GM21723 (cell line): ENCODE data around the gene OSGEPL1.
A peak's percentile ranks its signal among the peaks of the same experiment; 100 is the strongest.
"Not testable (repeated sequence)": the region's sequence is repeated elsewhere in the genome, so short reads cannot be mapped to it uniquely, and the experiment has no call there.

Source experiments
- ATAC-seq: cut with Tn5 transposase; IDR thresholded peaks from one replicate; pipeline ENCODE4 v1.9.1; 2021; ENCODE audit warnings: mild to moderate bottlenecking, moderate library complexity; ENCODE audit not compliant: unreplicated experiment

OSGEPL1 gene

GRCh38 chr2:189762551-189763298 lies at the start of gene OSGEPL1:
OSGEPL1 (minus strand) TSS chr2:189762792; CDS start chr2:189761640, 1,152 bp downstream.
- ATAC-seq: peak; percentile 97

GRCh38 chr2:189803431-189803830 lies 40.8 kb upstream of the OSGEPL1 start:
- ATAC-seq: no peak

- ATAC-seq: no peak
These were observed 39.9 kb upstream of the OSGEPL1 start for GRCh38 chr2:189802396-189802912.

- no peak for ATAC-seq
These were observed 36.9 kb upstream of the OSGEPL1 start for GRCh38 chr2:189799531-189799930.

GRCh38 chr2:189799030-189799331 lies 36.4 kb upstream of the OSGEPL1 start:
- ATAC-seq: no peak

- ATAC-seq: peak; percentile 69
These were observed 35.9 kb upstream of the OSGEPL1 start for GRCh38 chr2:189798312-189799029.

- no peak for ATAC-seq
These were observed 35.3 kb upstream of the OSGEPL1 start for GRCh38 chr2:189797902-189798301.

- no peak for ATAC-seq
These were observed 31.7 kb upstream of the OSGEPL1 start for GRCh38 chr2:189794310-189794709.

GRCh38 chr2:189791338-189792042 lies 28.9 kb upstream of the OSGEPL1 start:
- ATAC-seq: no peak

GRCh38 chr2:189783927-189784867 lies 21.6 kb upstream of the OSGEPL1 start, which contains the start of the genes ORMDL1 and PMS1:
ORMDL1 (minus strand) TSS chr2:189784339; CDS start chr2:189782595, 1,744 bp downstream.
PMS1 (plus strand) TSS chr2:189784450; CDS start chr2:189791810, 7,360 bp downstream.
- ATAC-seq: peak; percentile 94

- peak; percentile 23 for ATAC-seq
These were observed 20.9 kb upstream of the OSGEPL1 start for GRCh38 chr2:189783451-189783926.

- ATAC-seq: no peak
These were observed 19.7 kb upstream of the OSGEPL1 start for GRCh38 chr2:189782221-189782671.

GRCh38 chr2:189772212-189772611 lies 9.6 kb upstream of the OSGEPL1 start:
- no peak for ATAC-seq

- ATAC-seq: no peak
These were observed 8.2 kb upstream of the OSGEPL1 start for GRCh38 chr2:189770590-189771322.

GRCh38 chr2:189763908-189764661 lies 1.5 kb upstream of the OSGEPL1 start:
- no peak for ATAC-seq

- ATAC-seq: no peak
These were observed 402 bp downstream of the OSGEPL1 start for GRCh38 chr2:189762229-189762550.

- ATAC-seq: not testable (repeated sequence)
These were observed 2.4 kb downstream of the OSGEPL1 start for GRCh38 chr2:189760154-189760553.

GRCh38 chr2:189756311-189756952 lies 6.2 kb downstream of the OSGEPL1 start:
- no peak for ATAC-seq
